NCI-H82 treated with DMSO at 0.1 percent for 48 hours (cell line): Measurements from ENCODE around the gene MYO7B.
A peak's percentile ranks its signal among the peaks of the same experiment; 100 is the strongest.

Source experiments
- DNase-seq: peaks from one replicate; lab custom pipeline; 2025; ENCODE audit not compliant: unreplicated experiment; lab: John Stamatoyannopoulos, UW

MYO7B gene

DNA sequence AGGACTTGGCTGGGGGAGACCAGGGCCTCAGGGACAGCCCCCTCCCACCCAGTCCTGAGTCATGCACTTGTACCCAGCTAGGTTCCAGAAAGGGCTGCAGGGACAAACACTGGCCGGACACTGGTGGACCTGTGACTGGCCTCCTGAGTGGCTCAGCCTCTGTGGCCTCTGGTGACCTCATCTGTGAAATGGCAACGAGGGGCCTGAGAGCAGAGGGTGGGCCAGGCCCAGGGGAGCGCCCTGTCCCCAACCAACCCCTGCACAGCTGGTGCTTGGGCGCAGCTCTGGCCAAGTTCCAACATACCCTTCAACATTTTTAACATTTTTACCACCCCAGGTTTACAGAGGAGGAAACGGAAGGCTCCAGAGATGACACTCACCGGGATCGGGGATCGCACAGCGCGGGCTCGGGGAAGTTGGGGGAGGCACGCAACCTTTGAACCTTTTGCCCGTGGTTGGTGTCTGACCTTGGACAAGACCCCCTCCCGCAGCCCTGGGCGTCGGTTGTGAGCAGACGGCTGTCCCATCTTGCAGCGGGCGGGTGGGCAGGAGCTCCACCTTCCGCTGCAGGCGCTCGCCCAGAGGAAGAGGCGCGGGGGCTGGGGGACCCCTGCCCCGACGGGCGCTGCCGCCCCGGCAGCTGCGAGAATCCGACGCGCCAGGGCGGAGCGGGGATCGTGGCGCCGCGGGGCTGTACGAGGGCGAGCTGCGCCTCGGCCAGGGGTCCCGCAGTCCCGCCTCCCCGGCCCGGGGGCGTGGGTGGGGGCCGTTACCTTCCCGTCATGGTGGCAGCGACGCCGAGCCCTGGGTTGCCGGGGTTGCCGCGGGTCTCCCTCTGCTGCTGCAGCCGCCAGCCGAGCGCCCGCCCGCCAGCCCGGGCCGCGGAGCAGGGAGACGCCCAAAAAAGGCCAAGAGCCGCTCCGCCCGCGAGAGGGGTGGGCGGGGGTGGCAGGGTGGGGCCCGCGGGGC lies 139.0 kb downstream of the MYO7B start:
- no peak for DNase-seq

DNA sequence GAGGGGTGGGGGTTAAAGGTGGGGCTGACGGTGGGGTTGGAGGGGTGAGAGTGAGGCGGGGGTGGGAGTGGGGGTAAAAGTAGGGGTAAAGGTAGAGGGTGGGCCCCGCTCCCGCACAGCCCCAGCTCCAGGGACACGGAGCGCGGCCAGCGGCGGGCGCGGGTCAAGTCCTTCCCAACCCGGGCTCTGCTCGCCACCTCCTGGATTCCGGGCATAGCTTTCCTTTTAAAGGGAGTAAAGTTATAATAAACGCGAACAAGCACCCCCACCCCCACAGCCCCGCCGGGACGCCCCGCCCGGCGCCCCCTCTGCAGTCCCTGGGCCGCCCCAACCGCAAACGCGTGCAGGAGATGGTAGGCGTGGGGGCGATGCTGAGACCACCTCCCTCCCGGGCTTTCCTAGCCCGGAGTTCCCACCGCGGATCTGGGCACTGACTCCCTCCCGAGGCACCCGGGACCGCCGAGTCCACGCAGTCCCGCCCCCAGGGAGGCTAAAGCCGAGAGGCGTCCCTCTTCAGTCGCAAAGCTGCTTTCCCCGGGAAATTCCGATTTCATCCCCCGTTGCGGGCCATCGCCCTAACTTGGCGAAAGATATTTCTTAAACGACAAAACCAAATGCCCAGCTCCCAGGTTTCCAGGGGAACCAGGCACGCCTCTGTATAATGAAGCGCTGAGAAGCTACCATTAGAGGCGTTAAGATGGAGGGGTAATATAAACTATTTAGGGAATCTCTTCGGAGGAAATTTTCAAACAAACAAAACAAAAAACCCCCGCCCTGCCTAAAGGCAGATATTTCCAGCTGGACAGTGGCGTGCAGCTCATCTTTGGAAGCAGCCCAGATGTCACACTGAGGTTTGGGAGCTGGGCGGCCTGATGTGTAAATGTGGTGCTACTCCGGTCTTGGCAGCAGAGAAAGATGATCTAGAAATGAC lies 140.1 kb downstream of the MYO7B start, which contains the start of gene LIMS2:
Gene LIMS2, minus strand, starts transcription at position 200 of the 931 bp plus-strand sequence. CDS start 506 bp downstream, outside the sequence.
- DNase-seq: no peak

DNA sequence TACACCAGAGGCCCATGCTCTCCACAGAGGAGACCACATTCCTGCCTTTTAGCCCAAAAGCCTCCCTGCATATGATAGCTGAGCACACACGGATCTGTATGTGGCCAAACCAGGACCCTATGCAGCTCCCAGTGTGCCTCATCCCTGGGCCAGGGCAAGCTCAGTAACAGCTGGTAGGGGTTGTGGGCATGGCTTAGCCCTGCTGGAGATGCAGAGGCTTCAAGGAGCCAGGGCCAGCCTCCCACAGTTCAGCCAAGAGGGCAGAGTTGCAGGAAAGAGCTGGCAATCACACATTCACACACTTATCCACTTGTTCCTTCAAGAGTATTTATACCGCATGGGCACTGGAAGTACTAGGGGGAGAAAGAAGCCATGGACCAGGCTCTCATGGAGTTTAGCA lies 141.4 kb downstream of the MYO7B start:
- no peak for DNase-seq

DNA sequence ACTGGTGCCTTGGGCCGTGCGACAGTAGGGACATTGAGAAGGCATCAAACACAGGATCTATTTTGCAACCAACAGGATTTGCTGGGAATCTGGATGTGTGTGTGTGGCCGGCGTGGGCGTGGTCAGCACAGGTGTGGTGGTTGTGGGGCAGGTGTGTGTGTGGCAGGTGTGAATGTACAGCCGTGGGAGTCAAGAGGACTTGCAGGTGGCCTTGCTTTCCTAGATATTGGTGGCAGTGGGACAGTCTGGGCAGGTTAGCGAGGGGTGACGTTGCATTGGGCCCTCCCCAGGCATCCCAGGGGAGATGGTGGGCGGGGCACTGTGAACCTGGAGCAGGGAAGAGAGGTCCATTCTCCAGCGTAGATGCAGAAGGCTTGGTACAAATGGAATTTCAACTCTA lies 143.0 kb downstream of the MYO7B start:
- DNase-seq: no peak

DNA sequence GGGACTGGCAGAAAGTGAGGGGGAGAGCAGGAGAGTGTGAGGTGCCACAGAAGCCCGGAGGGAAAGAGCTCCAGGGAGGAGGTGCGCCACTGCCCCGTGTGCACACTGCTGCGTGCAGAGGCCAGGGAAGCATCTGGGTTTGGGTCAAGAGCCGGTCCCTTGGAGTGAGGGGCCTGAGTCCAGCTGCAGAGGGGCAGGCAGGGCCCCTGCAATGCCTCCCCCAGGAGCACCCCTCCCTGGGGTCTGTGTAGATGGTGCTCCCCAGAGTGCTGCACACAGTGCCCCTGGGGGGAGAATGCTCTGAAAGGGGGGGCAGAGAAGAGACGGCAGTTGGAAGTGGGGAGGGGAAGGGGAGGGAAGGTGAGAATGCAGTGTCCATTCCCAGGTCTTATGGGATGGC lies 143.5 kb downstream of the MYO7B start:
- no peak for DNase-seq

DNA sequence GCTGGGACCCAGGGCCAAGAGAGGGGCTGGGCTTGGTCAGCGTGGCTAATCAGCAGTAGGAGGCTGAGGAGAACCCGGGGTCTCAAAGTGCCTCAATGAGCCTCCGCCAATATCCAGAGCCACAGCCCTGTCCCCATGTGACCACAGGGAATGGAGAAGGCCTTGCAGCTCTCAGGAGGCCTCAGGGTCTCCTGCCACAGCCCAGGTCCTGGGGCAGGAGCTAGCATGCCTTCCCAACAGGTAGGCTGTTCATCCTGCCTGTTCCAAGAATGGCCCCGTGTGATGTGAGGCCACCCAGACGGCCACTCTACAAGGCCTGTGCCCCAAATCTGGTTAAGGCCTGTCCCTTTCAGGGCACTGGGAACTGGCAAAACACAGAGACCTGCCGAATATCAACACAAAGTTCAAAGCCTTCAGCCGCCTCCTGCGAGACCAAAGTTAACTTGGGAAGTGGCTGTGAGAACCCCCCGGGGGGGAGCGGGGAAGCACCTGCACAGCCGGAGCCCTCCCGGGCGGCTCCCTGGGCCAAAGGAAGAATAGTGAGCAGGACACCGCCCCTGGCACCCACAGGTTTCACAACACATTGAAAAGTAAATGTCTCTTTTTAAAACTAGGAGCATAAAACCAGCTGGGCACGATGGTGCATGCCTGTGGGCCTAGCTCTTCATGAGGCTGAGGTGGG lies 144.3 kb downstream of the MYO7B start:
- no peak for DNase-seq

DNA sequence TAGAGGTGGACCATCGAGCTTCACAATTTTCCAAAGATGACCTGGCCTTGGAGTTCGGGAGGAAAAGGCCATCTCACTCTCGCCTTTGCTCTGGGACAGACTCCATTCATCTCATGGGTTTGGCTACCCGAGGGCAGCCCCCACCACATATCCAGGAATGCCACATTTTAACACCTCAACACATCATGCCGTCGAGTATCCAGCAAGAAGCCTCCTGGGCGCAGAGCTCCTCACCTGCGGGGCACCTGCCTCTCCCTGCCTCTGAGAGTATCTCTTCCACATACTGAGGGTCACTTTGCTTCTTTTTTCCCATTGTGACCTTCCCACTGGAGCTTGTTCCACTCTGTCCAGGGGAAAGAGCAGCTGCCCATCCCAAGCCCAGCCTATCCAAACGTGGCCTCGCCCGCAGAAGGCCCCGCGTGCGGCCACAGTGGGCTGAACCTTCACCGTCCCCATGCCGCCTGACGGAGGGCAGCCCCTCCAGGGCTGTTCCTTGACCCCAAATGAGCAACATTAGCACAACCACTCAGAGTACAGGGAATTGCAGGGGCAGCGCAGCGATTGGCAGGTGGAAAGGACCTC lies 145.3 kb downstream of the MYO7B start:
- no peak for DNase-seq

DNA sequence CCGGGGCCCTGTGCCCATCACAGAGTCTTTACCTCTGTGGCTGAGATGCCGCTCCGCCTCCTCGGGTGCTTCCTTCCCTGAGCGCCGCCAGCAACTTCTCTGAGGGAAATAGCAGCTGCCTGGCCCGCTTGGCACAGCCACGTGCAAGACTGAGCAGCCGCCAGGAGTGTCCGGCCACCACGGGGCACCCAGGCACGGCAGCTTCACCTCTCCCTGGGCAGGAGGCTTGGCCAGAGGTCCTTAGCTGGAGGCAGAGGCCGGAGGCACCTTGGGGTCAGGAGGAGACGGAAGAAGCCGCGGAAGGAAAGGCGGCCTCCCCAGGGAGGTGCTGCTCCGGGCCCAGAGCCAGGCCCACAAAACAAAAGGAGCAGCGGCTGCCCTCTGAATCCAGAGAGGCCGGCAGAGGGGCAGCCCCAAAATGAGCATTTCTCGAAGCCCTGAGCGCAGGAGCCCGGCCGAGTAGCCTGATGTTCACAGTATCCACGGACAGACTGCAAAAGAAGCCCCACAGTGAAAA lies 145.9 kb downstream of the MYO7B start:
- no peak for DNase-seq

DNA sequence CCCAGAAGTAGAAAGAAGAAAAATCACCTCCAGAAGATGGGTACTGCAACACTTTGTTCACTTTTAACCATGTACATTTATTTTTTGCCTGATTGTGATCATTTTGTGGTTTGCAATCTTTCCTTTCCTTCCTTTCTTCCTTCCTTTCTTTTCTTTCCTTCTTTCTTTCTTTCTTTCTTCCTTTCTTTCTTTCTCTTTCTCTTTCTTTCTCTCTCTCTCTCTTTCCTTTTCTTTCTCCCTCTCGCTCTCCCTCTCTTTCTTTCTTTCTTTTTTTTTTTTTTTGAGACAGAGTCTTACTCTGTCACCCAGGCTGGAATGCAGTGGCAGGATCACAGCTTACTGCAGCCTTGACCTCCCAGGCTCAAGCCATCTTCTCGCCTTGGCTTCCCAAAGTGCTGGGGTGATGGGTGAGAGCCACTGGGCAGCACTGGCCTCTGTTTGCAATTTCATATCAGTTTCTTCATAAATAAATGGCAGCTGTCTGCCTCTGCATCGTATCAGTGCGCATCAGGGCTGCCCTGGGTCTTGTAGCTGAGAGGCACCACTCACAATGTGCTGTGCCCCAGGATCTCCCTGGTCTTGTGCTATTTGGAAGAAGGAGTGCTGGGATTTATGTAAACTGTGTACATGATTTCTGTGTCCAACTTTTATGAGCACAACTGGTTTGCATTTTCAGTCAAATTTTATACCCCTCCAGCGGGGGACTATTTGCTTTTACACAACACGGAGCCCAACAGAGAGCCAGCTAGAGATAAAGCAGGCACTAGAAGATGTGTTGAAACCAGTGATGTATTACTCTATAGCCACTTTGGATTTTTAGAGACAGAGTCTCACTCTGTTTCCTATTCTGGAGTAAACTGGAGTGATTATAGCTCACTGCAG lies 146.7 kb downstream of the MYO7B start:
- DNase-seq: no peak

DNA sequence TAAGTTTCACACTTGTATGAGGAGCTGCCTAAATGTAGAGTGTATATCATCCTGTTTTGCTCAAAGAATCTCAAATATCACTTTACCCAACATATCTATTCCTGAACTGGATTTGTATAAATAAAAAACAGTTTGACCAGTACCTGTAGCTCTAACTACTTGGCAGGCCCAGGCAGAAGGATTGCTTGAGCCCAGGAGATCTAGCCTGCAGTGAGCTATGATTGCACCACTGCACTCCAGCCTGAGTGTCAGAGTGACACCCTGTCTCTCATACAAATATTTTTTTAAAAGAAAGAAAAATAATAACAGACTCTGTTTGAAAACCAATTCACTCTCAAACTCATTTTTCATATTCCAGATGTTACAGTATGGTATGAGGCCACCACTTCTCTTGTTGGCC lies 147.6 kb downstream of the MYO7B start:
- DNase-seq: no peak

DNA sequence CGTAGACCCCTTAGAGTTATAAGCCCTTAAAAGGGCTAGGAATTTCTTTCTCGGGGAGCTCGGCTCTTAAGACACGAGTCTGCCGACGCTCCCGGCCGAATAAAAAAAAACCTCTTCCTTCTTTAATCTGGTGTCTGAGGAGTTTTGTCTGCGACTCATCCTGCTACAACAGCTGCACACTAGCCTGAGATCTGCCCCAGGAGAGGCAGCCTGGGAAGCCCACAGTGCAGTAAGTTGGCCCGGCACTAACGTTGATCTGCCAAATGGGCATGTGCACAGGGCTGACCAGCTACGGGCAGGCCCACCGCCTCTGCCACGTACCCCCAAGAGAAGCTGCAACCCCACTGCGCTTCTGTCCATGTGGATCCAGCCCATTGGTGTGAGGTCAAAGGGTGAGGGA lies 148.3 kb downstream of the MYO7B start:
- DNase-seq: peak; percentile 14

DNA sequence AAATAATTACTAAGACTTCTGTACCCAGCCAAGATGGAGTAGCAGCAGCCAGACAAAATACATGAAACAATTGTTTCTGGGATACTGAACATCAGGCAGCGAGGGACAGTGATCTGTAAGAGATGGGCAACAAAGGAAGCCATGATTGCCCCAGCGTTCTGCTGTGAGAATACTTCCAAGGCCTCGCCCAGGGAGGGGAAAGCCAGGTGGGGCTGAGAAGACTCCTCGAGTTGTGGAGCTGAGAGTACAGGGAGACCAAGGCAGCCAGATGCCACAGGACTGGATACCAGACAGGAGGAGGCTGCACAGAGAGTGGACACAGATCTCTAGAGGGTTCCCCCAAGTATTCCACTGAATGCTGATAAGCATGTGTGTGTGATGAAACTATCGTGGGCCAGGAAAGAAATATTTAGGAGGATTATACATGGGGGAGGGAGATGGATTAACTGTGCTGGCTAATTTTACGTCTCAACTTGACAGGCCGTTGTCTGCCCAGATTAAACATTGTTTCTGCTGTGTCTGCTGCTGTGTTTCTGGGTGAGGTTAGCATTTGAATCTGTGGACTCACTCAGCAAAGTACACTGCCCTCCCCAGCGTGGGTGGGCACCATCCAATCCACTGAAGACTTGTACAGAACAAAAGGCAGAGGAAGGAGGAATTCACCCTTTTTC lies 150.1 kb downstream of the MYO7B start:
- no peak for DNase-seq
